IPS-18c (cell line): ENCODE data around the gene SEL1L.
"Not testable (repeated sequence)": the region's sequence is repeated elsewhere in the genome, so short reads cannot be mapped to it uniquely, and the experiment has no call there.

Experiments used
- H3K4me3 ChIP-seq: 2 replicates; pipeline ENCODE4 v1.7.0; 2013; ENCODE audit warnings: low read depth, mild to moderate bottlenecking, low read length, moderate library complexity; ENCODE audit not compliant: insufficient read depth
- H3K9me3 ChIP-seq: one replicate; pipeline ENCODE4 v1.6.1; 2013; ENCODE audit warnings: mild to moderate bottlenecking, low read length, moderate library complexity; ENCODE audit not compliant: control insufficient read depth, insufficient read depth

The SEL1L gene

DNA sequence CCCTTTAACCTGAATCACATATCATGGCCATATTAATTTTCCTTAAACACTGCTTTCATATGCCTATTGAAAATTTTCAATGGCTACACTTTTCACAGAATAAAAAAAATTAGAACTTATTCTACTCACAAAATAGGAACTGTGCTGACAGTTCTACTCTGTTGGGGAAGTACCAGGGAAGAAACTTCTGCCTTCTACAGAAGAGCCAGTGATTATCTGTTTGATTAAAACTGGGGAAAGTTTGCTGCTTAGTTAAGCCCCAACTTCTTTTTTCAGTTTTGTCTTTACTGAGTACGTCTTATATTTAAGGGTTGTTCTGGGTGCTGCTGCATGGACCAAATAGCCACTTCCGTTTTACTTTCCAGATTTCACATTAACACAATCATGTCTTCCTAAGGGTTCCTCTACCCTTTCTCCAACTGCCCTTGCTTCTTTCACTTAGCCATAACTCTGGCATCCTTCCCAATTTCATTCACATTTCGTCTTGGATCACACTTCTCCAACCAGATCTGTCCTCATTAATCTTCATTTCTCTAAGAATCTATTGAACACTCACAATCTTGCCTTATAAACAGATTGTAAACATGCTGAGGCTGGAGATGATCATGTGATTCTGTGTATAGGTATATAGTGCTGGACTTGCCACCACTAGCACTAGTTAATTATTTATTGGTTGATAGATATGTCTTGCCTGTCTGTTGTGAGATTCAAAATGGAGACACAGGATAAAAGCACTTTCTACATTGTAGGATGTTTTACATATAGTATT is 1.9 kb upstream of the SEL1L start:
- Histone ChIP-seq H3K9me3 (no peaks in the 10 kb centered on the region), H3K4me3 (no peak overlapping the region)

DNA sequence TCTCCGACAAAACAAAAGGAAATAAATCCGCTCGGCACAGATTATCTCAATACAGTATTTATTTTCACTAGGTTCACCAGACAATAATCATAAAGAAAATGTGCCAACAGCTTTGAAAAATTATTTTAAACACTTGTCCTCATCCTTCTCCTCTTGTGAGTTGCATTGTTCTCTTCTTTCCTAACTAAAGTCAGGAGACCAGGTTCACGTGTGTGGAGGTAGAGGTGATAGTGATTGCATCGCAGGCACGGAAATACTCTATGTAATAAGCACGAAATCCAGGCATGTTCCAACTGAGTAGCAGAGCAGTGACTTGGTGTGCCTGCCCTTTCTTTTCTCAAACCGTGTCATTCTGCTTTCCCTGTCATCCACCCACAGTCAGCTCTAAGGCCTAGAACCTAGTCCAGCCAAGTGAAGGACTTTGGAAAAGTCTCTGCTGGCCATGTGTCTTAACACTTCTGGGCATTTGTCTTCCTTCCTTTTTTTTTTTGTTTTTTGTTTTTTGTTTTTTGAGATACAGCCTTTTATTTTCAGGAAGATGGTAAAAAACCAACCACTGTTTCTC is 939 bp upstream of the SEL1L start:
- Histone ChIP-seq H3K4me3 (no peak overlapping the region), H3K9me3 (no peaks in the 10 kb centered on the region)

DNA sequence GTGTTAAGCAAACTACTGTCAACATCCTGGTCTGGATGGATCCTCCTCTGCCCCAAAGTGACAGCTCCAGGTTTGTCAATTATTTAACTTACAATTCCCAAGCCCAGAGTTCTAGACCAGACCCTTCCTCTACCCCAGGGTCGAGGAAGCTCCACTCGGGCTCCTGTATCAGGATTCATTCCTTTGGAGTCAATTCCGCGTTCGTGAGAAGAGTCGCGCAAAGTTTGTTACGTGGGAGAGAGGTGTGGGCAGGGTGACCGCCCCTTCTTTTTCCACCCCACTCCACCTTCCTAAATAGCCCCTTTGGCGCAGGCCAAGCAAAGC is 479 bp downstream of the SEL1L start:
- Histone ChIP-seq H3K9me3 (no peaks in the 10 kb centered on the region), H3K4me3 (peak overlapping the region; percentile 97)

DNA sequence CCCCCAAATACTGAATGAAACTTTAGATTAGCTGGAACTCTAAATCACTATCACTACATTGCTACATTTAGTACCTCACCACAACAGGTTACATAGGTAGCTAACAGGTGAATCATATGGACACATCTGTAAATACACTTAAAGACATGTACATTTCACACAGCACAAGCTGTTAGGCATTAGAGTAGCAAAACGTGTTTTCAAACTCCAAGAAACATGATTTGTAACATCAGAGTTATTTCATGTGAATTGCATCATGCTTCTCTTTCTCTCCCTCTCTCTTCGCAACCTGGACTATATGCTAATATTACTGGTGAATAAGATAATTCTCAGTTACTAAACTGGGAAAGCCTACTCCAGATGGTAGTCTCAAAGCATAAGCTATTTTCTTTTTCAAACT is 4.3 kb downstream of the SEL1L start:
- Histone ChIP-seq H3K4me3 (no peak overlapping the region), H3K9me3 (no peaks in the 10 kb centered on the region)

DNA sequence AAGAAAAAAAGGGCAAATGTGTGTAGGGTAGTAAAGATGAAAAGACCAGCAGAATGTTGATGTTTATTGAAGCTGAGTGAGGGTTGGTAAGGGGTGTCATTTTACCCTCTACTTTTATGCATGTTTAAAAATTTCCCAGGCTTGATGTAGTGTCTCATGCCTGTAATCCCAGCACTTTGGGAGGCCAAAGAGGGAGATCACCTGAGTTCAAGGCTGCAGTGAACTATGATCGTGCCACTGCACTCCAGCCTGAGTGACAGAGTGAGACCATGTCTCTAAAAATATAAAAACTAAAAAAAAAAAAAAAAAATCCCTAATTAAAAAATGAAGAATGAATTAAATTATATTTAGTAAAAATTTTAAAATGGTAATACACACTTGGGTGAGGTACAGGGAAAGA is 8.5 kb downstream of the SEL1L start:
- H3K9me3 ChIP-seq, result no peaks in the 10 kb centered on the region
- H3K4me3 ChIP-seq, result no peak overlapping the region

DNA sequence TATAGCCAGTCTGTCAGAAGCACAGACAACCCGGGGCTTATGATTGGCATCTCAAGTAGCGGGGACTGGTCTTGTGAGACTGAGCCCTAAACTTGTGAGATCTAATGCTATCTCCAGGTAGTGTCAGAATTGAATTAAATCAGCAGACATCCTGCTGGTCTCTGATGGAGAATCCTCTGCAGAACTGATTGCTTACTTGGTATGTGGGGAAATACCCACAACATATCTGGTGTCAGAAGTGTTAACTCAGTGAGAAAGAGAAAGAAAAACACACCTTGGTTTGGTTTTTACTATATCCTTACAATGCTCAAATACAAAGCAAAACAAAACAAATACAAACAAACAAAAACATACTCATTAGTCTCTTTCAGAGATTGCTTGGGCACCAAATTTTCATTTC is 10.0 kb downstream of the SEL1L start:
- H3K4me3 ChIP-seq, result no peak overlapping the region
- H3K9me3 ChIP-seq, result no peaks in the 10 kb centered on the region

DNA sequence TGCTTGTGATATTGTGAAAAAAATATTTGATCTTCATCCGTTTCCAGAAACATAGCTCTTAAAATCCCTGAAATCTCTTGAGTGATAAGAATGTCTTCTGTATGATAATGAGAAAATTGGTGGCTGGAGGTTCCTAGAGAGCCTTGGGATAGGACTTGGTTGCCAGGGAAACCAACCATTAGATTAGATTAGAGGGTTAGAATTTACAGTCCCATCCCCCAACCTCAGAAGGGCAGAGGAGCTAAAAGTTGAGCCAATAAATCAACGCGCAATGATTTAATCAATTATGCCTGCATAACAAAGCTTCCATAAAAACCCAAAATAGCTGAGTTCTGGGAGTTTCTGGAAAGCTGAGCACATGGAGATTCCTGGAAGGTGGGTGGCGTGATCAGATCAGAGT is 10.6 kb downstream of the SEL1L start:
- Histone ChIP-seq H3K4me3 (no peak overlapping the region), H3K9me3 (no peaks in the 10 kb centered on the region)

DNA sequence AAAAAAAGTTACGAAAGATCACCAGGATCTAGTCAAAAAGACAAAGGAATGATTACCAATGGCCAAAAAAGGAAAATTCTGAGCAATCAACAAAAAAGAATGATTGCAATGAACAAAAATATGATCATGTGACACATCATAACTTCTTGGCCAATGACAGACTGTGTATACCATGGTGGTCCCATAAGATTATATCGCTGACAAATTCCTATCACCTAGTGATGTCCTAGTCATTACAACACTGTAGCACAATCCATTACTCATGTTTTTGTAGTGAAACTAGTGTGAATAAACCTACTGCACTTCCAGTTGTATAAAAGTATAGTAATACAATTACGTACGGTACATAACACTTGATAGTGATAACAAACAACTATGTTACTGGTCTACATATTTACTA is 12.3 kb downstream of the SEL1L start:
- Histone ChIP-seq H3K4me3 (no peak overlapping the region), H3K9me3 (no peaks in the 10 kb centered on the region)

DNA sequence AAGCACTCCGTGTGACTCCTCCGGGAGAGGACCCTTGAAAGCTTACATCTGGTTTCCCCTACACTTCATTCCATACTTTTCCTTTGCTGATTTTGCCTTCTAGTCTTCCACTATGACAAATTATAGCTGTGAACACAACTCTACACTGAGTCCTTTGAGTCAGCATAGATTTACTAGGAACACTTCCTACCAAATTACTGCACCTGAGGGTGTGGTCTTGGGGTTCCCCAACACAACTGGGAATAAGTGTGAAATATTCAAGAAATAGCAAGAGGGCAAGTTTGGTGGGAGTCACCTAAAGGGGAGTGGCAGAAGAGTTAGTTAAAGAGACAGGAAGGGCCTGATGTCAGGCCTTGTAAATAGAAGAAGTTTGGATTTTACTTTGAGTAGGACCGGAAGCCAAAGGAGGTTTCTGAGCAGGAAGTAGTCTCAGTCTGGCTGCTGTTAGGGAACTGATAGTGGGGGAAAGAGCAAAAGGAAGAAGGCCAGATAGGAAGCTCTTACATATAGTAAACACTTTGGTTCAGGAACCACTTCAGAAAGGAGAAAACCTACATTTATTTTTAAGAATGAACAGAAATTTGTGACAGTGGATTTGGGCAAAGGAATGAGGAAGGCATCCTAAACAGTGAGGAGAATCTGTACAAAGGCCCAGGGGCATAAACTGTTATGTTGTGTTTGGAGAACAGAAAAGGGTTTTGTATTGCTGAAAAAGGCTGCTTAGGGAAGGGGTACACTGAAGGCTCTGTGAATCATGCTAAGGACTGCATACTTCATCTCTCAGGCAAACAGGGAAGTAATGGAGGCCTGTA is 14.2 kb downstream of the SEL1L start:
- H3K9me3 ChIP-seq, result no peaks in the 10 kb centered on the region

DNA sequence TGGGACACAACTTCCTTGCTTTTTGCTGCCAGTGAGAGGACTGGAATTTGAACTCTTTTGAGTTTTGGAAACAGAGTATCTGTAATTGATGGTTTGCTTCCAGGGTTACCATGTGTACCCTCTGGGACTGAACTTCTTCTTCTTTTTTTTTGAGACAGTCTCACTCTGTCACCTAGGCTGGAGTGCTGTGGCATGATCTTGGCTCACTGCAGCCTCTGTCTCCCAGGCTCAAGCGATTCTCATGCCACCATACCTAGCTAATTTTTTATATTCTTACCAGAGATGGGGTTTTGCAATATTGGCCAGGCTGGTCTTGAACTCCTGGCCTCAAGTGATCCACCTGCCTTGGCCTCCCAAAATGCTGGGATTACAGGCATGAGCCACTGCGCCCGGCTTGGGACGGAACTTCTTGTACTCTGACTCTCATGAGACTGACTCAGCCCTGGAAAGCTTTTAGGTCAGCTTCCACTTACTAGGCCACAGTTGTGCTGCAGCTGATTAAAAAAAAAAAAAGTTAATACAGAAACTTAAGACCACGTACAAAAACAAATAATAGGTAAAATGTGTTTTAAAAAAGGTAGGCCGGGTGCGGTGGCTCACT is 15.8 kb downstream of the SEL1L start:
- no peak overlapping the region for H3K4me3 ChIP-seq
- H3K9me3 ChIP-seq, result no peaks in the 10 kb centered on the region

More for the DNA sequence above, 14.2 kb downstream of the SEL1L start:
- no peak overlapping the region for H3K4me3 ChIP-seq

DNA sequence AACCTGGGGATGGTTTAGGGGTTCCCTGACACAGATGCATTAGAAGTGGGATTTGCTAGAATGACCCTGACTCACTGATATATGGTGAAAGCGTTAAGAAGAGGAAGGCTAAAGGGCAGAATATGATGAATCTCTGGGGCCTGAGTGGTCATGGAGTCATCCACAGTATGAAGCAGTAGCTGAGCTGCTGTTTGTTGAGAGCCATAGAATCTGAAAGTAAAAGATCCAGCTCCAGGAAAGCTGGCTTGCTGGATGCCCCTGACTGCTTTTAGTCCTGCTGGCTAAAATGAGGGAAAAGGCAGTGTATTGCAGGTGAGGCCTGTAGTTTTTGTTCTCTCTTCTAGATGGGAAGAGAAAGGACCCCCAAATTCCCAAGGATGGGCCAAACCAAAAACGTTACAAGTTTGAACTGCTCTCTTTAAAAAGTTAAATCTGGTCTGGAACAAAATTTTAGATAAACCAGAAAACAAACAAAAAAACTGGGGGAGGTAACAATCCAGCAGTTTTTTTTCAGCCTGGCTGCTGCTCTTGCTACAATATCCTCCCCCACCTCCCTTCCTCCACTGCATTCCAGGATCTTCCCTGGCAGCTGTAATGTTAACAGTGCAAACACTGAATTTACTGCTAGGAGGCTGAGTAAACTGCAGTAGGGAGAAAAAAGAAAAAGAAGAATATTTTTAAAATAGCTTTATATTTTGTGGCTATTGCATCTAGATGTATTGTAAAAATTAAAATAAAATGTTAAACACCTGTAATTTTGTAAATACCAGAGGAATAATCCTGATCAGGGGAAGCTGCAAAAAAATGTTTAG is 16.5 kb downstream of the SEL1L start:
- Histone ChIP-seq H3K9me3 (no peaks in the 10 kb centered on the region), H3K4me3 (no peak overlapping the region)

DNA sequence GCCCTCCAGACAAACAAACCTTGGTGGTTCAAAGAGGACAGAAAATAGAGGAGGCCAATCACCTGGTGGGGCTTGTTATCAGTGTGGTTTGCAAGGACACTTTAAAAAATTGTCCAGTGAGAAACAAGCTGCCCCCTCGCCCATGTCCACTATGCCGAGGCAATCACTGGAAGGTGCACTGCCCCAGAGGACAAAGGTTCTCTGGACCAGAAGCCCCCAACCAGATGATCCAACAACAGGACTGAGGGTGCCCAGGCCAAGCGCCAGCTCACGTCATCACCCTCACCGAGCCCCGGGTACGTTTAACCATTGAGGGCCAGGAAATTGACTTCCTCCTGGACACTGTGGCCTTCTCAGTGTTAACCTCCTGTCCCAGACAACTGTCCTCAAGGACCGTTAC is 17.7 kb downstream of the SEL1L start:
- not testable (repeated sequence) for H3K9me3 ChIP-seq, H3K4me3 ChIP-seq

DNA sequence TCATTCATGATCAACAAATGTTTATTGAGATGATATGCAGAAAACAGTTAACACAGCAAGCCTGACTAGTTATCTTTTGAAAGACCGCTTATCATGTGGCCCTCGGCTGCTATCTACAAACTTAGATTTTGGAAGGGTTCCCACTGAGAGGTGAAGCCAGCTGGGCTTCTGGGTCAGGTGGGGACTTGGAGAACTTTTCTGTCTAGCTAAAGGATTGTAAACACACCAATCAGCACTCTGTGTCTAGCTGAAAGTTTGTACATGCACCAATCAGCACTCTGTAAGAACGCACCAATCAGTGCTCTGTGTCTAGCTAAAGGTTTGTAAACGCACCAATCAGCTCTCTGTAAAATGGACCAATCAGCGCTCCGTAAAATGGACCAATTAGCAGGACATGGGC is 20.8 kb downstream of the SEL1L start:
- not testable (repeated sequence) for H3K4me3 ChIP-seq, H3K9me3 ChIP-seq

DNA sequence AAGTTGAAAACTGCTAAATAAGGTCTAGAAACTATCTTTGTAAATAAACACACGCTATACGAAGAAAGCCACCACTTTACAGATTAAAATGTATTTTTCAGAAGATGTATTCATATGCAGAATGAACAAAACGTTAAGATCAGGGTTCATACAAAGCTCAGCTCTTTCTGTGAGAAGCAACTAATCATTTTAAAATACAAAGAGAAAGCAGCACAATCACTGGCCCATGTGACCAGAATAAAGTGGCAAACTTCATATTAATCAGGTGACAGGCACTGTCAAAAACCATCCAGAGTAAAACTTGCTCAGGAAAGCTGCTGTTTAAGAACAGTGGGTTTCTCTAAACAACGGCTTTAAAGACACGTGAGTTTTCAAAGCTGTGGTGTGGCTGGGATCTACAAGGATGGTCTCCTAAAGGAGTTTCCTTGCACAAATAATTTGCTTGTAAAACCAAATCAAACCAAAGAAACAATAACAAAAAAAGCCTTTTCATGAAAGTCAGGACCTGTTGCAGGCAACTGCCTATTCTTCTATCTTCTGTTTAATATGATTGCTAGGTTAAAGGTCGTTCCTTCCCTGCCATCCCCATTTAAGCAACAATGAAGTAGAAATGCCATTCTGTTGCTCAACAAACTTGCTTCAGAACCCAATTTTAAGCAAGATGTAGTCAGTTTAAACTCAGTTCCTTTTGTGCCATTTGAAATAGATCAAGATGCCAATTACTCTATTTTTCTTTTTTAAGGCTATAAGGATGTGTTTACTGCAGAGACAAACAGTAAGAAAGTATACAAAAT is 22.3 kb downstream of the SEL1L start:
- H3K9me3 ChIP-seq, result no peaks in the 10 kb centered on the region
- no peak overlapping the region for H3K4me3 ChIP-seq

DNA sequence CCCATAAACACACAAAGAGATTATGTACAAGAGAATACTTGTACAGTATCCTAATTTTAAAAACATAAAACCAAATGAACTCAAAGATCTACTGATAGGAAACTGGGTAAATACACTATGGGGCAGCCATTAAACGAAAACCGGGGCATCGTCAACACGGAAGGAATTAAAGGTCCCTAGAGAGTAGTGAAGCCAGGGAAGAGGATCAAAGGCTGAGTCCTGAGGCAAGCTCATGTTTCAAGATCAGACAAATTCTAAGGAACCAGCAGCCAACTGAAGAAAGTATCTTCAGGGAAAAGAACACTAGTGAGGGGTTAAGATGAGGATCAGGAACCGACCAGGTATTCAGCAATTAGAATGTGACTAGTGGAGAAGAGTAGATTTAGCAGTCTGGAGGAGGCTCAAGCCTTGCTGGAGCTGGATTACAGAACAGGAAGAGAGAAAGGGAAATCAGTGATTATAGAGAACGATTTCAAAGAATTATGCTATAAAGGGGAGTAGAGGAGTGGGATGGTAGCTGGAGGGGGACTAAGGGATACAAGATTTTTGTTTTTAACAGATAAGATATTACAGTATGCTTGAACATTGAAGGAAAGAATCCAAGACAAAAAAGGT is 23.7 kb downstream of the SEL1L start:
- H3K9me3 ChIP-seq, result no peaks in the 10 kb centered on the region
- H3K4me3 ChIP-seq, result no peak overlapping the region

DNA sequence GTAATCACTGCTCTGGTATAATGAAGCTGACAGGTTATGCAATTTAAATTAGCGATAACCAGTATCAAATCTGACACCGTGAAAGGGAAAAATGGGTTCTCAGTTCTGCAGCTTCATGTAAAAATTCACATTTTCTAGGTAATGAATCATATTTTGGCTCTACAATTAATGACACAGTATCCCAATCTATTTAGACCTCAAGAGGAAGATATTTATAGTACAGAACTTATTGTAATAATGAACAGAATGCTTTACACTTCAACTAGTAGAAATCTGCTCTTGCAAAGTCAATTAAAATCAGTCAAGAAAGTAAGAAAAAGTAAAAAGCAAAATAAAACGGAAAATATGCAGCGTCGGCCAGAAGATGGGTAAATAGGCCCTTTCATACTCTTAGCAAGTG is 24.3 kb downstream of the SEL1L start:
- Histone ChIP-seq H3K4me3 (no peak overlapping the region), H3K9me3 (no peaks in the 10 kb centered on the region)
